Skeletal muscle satellite cell (primary cell): ENCODE results near the gene KLRC4.
"Not testable (repeated sequence)": the region's sequence is repeated elsewhere in the genome, so short reads cannot be mapped to it uniquely, and the experiment has no call there.

Source experiments
- H3K27me3 ChIP-seq: 2 replicates; pipeline ENCODE4 v1.7.0; 2013; ENCODE audit warnings: low read length; ENCODE audit not compliant: control insufficient read depth, insufficient read depth
- H3K36me3 ChIP-seq: 2 replicates; pipeline ENCODE4 v1.7.0; 2013; ENCODE audit warnings: mild to moderate bottlenecking, control low read depth, low read length; ENCODE audit not compliant: insufficient read depth
- H3K4me1 ChIP-seq: 2 replicates; pipeline ENCODE4 v1.7.0; 2013; ENCODE audit warnings: low read length; ENCODE audit not compliant: control insufficient read depth, insufficient read depth
- H3K4me2 ChIP-seq: 2 replicates; pipeline ENCODE4 v1.7.0; 2013; ENCODE audit warnings: mild to moderate bottlenecking, low read length
- H3K4me3 ChIP-seq: 2 replicates; pipeline ENCODE4 v1.7.0; 2013; ENCODE audit warnings: low read length
- H3K9ac ChIP-seq: 2 replicates; pipeline ENCODE4 v1.7.0; 2013; ENCODE audit warnings: mild to moderate bottlenecking, low read depth, low read length, moderate library complexity
- H3K9me3 ChIP-seq: replicated peaks from 2 replicates; pipeline ENCODE4 v1.7.0; 2013; ENCODE audit warnings: mild to moderate bottlenecking, control low read depth, low read length

Gene KLRC4

DNA sequence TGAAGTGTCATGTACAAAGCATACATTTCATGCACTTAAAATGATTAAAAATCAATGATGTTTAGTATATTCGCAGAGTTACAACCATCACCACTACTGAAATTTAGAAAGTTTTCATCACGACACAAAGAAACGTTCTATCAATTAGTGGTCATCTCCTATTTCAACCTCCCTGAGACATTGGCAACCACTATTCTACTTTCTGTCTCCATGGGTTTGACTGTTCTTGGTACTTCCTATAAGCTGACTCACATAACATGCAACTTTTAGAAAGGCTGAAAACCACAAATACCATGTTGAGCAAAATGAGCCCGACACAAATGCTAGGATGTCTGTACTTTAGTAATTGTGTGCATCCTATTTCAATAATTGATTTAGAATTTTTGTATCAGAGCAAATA, 21.1 kb upstream of the KLRC4 start:
- not testable (repeated sequence) for H3K9ac ChIP-seq, H3K4me1 ChIP-seq, H3K4me2 ChIP-seq, H3K27me3 ChIP-seq, H3K36me3 ChIP-seq, H3K9me3 ChIP-seq, H3K4me3 ChIP-seq

DNA sequence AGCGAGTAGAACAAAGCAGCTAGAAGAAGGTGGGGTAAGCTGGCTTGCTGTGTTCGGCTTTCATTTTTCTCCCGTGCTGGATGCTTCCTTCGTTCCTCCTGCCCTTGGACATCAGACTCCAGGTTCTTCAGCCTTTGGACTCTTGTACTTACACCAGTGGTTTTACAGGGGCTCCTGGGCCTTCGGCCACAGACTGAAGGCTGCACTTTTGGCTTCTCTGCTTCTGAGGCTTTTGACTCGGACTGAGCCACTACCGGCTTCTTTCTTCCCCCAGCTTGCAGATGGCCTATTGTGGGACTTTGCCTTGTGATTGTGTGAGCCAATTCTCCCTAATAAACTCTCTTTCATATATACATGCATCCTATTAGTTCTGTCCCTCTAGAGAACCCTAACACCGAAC, 16.4 kb upstream of the KLRC4 start:
- H3K9ac ChIP-seq, H3K9me3 ChIP-seq, H3K4me1 ChIP-seq, H3K36me3 ChIP-seq, H3K27me3 ChIP-seq, H3K4me2 ChIP-seq, H3K4me3 ChIP-seq: not testable (repeated sequence)

DNA sequence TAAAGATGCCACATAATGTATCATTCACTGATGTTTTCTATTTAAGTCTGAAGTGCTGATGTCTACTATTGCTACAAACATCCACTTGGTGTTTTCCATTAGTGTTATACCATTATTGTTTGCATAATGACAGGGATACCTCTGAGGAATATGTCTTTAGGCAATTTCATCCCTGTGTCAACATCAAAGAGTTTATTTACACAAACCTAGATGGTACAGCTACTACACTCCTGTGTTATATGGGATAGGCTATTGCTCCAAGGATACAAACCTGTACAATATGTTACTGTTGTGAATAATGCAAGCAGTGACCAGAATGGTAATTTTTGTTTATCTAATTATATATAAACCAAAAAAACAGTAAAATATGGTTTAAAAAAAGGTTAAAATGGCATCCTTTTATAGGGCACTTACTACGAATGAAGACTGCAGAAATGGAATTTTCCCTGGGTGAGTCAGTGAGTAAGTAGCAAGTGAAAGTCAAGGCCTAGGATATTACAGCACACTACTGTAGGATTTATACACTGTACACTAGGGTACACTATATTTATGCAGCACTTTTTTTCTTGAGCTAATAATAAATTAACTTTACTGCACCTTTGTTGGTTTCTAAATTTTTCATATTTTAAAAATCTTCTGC, 14.8 kb upstream of the KLRC4 start:
- H3K4me1 ChIP-seq, H3K4me3 ChIP-seq, H3K9ac ChIP-seq, H3K27me3 ChIP-seq, H3K36me3 ChIP-seq, H3K9me3 ChIP-seq, H3K4me2 ChIP-seq: not testable (repeated sequence)

DNA sequence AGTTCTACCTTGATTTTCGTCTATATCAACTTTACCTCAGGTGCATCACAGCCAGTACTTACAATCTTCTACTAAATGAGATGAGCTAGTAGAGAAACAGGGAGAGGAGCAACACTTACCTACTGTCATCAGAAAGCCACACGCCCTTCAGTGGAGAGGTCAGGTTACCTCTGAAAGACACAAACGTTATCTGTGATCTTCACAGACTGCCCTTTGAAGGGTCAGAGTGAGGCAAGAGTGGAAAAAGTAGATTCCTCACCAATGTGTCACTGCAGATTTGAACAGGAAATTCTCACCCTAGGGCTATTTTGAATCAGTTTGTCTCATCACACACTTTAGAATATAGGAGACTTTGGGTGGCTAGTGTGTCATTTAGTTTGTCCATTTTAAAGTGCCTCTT, 12.6 kb upstream of the KLRC4 start:
- H3K4me2 ChIP-seq, H3K27me3 ChIP-seq, H3K9ac ChIP-seq, H3K36me3 ChIP-seq, H3K4me1 ChIP-seq, H3K9me3 ChIP-seq, H3K4me3 ChIP-seq: not testable (repeated sequence)

DNA sequence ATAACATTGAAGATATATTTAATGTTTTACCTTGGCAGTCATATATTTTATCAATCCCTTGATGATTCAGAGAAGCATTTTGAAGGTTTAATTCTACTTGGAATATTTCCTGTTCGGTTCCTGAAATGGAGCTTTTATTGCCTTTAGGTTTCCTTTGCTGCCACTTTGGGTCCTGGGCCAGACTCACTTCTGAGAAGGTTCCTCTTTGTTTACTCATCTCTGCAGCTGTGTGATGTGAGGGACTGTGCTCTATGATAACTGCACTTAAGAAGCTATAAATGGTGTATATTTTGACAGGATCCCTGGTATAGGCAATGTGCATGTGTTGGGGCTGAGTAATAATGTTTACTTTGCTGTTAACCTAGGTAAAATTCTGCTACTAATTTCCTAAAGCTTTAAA, 10.8 kb upstream of the KLRC4 start, which contains the start of gene KLRC3:
TSS of gene KLRC3 (minus strand) at position 262 of the 400 bp plus-strand sequence. CDS start at position 217, 45 bp downstream.
- not testable (repeated sequence) for H3K4me2 ChIP-seq, H3K27me3 ChIP-seq, H3K36me3 ChIP-seq, H3K9ac ChIP-seq, H3K4me1 ChIP-seq, H3K9me3 ChIP-seq, H3K4me3 ChIP-seq

DNA sequence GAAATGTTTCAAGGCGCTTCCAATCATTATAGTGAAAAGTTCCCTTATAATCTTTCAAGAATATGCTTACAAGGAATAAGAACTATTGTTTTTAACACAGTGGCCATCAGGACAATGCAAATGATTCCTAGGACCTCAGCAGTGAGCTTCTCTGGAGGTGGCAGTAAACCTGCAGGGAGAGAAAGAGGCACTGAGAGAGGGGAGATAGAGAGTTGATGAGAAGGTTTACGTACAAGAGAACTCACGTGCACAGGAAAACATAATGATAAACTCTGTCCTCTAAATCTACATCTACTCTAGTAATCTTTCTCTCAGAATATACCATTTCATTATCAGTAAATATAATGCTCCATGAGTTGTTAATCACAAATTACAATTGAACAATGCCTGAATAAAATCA, 715 bp downstream of the KLRC4 start:
- Histone ChIP-seq H3K36me3 (no peaks in the 10 kb centered on the region), H3K4me3 (no peak overlapping the region), H3K9me3 (no peaks in the 10 kb centered on the region), H3K27me3 (no peaks in the 10 kb centered on the region), H3K4me1 (no peaks in the 10 kb centered on the region), H3K9ac (no peak overlapping the region), H3K4me2 (no peak overlapping the region)

DNA sequence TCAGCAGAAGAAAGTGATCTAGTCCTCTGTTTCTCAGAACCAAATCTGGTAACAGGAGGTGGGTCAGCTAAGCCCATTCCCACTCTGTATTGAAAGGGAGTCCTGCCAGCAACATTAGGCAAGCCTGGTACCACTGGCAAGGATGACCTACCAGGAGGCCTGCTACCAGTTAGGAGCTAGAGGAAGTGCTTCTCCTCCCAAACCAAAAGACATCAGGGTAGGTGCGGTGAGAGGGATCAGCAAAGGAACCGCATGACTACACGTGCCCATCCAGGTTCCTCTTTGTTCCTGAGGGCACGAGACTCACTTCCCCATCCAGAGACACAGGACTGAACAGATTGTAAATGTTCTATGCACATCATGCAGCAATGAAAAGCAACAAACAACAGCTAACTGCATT, 2.8 kb downstream of the KLRC4 start:
- H3K4me2 ChIP-seq = no peak overlapping the region
- no peaks in the 10 kb centered on the region for H3K27me3 ChIP-seq
- no peak overlapping the region for H3K4me3 ChIP-seq
- no peak overlapping the region for H3K9ac ChIP-seq
- H3K36me3 ChIP-seq = no peaks in the 10 kb centered on the region
- H3K4me1 ChIP-seq = no peaks in the 10 kb centered on the region
- H3K9me3 ChIP-seq = no peaks in the 10 kb centered on the region

DNA sequence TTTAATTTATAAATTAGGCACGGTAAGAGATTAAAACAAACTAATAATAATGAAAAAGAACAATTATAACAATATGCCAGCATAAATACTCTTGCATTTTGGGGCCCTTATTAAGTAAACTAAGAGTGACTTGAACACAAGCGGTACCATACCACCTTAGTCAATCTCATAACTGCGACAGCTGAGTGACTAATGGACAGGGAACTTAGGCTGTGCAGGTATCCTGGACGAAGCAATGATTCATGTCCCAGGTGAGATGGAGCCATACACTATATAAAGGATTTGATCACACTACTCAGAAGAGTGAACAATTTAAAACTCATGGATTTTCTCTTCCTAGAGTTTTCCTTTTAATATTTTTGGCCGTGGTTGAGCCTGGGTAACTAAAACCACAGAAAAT, 4.3 kb downstream of the KLRC4 start:
- no peaks in the 10 kb centered on the region for H3K36me3 ChIP-seq
- H3K4me2 ChIP-seq = no peak overlapping the region
- no peaks in the 10 kb centered on the region for H3K9me3 ChIP-seq
- no peak overlapping the region for H3K9ac ChIP-seq
- H3K27me3 ChIP-seq = no peaks in the 10 kb centered on the region
- H3K4me3 ChIP-seq = no peak overlapping the region
- no peaks in the 10 kb centered on the region for H3K4me1 ChIP-seq

DNA sequence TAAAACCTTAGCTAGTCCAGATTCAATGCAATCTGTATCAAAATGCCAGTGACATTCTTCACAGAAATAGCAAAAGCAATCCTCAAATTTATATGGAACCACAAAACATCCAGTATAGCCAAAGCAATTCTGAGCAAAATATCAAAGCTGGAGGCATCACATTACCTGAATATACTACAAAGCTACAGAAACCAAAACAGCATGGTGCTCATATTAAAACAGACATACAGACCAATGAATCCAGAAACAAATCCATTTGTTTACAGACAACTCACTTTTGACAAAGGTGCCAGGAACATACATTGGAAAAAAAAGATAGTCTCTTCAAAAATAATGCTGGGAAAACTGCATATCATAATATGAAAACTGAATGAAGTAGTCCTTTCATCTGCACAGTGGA, 4.8 kb downstream of the KLRC4 start:
- no peaks in the 10 kb centered on the region for H3K27me3 ChIP-seq
- no peaks in the 10 kb centered on the region for H3K36me3 ChIP-seq
- H3K4me1 ChIP-seq = no peaks in the 10 kb centered on the region
- no peak overlapping the region for H3K4me3 ChIP-seq
- H3K4me2 ChIP-seq = no peak overlapping the region
- H3K9ac ChIP-seq = no peak overlapping the region
- no peaks in the 10 kb centered on the region for H3K9me3 ChIP-seq

DNA sequence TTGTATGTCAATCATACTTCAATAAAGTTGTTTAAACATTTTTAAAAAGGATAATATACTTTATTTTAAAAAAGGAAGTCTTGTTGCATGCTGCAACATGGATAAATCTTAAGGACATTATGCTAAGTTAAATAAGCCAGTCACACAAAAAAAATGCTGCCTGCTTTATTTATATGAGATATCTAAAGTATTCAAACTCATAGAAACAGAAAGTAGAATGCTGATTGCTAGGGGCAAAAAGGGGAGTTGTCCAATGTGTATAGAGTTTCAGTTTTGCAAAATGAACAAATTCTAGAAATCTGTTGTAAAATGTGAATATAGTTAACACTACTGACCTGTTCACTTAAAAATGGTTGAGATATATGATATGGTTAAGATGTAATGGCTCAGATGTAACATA, 8.7 kb downstream of the KLRC4 start:
- Histone ChIP-seq H3K9me3 (no peaks in the 10 kb centered on the region), H3K4me1 (no peaks in the 10 kb centered on the region), H3K4me3 (no peak overlapping the region), H3K27me3 (no peaks in the 10 kb centered on the region), H3K4me2 (no peak overlapping the region), H3K9ac (no peak overlapping the region), H3K36me3 (no peaks in the 10 kb centered on the region)

DNA sequence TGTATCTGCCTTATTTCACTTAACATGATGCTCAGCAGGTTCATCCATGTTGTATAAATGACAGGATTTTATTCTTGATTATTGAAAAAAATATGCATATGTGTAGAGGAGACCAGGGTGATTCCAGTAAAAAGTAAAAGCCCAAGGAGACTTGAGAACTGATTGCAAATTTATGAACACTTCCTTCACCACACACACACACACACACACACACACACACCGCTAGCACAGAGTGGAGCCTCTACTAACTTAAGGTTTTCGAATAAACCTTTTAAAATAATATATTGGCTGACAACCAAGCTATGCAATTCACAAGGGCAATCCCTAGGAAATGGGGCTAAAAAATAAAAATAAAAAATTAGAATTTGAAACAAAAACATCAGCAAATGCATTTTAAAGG, 11.4 kb downstream of the KLRC4 start:
- H3K9me3 ChIP-seq = no peaks in the 10 kb centered on the region
- peaks cover 10% of the 10 kb centered on the region for H3K4me1 ChIP-seq
- no peaks in the 10 kb centered on the region for H3K36me3 ChIP-seq
- H3K9ac ChIP-seq = no peak overlapping the region
- H3K27me3 ChIP-seq = no peaks in the 10 kb centered on the region
- no peak overlapping the region for H3K4me3 ChIP-seq
- no peak overlapping the region for H3K4me2 ChIP-seq

DNA sequence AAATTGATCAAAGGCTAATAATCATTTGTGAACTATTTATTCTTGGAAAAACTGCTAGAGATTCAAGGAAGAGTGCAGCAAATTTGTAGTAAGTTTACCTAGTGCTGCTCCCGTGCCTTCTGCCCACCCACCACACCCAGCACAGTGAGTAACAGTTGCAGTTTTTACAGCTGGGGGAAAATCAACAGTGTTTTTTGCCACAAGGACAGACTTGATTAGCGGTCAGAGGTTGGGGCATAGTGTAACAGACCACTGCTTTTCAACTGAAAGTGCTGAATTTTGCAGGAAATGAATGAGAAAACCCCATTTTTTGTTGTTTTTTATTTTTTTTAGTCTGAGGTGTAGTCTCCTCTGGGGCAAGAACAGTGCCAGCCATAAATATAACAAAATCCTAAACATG, 12.3 kb downstream of the KLRC4 start:
- Histone ChIP-seq H3K9me3 (no peaks in the 10 kb centered on the region), H3K4me1 (peaks cover 19% of the 10 kb centered on the region), H3K4me2 (no peak overlapping the region), H3K36me3 (no peaks in the 10 kb centered on the region), H3K4me3 (no peak overlapping the region), H3K9ac (no peak overlapping the region), H3K27me3 (no peaks in the 10 kb centered on the region)
